Amniotic stem cell (primary cell): ENCODE results near the gene LSG1.

Source experiments
- DNase-seq: peaks from one replicate; lab custom pipeline; 2025; lab: John Stamatoyannopoulos, UW

Gene LSG1

DNA sequence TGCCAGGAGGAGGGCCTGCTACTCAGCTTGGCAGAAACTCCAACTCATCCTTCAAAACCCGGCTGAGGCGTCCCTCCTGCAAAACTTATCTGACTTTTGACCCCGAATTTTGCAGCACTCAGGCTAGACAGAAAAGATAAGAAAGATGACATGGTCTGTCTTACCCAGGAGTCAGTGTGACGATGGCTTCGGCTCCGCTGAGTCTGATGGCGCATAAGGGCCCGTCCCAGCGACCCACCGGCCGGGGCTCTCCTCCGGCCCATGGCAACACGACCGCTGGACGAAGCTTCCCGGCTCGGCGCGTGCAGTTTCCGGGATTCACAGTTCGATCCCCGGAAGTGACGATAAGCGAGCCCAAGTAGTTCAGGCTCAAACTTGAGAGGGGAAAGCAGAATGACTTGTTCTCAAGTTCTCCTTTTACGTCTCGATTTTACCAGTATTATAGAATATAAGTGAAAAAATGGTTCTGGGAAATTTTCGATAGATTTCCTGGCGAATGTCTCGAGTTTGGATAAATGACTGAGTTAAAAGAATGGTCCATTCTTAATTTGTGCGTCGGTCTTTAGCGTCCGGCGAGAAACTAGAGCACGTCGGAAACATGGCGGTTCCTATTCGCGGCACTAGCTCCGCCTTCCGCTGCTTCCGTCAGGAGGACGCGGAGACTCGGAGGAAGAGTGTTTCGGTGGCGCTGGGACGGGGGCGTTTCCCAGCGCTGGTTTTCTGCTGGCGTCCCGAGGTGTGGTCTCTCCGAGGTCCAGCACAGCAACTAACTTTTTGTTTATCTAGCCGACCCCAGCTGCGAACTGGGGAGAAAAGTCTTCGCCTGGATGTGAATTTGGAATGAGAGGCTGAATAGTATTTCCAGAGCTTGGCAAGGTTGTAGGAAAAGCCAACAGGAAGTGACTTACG lies at the start of gene LSG1:
LSG1 (minus strand) TSS at position 292 of the 909 bp plus-strand sequence; CDS start at position 263, 29 bp downstream.
- DNase-seq: peak; percentile 94

DNA sequence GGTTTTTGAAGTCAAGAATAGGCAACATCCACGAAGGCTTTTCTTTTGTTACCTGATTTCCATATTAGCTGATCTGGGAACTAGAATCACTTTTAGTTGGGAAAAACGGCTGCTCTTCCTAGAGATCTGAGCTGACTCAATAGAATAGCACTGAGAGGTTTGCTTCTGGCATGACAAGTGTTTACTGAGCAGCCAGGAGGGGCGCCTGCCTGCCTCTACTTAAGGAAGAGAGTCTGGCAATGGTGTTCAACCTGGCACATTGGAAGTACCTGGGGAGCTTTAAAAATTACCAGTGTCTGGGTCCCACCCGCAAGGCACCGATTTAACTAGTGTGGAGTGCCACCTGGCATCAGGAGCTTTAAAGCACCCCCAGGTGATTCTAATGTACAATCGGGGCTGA lies 48.1 kb upstream of the LSG1 start:
- no peak for DNase-seq

GRCh38 chr3:194718079-194718478 lies 46.1 kb upstream of the LSG1 start:
- no peak for DNase-seq

DNA sequence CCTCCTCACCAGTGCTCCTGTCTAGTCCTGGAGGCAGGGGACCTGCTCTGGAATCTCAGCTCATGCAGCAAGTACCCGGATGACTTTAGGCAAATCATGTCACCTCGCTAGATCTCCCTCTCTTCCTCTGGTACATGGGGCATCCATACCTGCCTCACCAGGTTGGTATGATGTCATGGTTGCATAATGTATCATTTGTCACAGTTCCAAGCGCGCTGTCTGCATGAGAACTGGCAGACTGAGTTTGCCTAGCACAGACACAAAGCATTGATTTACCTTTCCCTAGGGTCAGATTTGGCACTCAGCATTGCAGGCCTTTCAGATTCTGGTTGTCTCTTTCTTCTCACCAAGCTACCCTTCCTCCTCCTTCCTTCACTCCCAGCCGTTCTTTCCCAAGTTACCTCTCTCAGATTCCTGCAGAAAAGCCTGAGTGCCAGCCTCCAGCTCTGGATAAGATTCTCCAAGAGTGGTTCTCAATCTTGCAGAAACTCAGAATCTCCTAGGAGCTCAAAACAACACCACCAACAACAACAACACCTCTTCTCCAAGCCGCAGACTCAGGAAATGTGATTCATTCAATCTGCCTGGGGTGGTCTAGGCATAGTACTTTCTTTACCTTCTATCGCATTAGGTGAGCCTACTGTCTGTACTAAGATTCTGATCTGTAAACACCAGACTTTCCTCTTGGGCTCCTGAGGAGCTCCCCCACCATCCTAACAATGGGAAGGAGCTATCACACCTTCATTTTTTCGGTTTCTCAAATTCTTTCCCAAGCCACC lies 43.2 kb upstream of the LSG1 start:
- DNase-seq: no peak

GRCh38 chr3:194714564-194714963 lies 42.6 kb upstream of the LSG1 start:
- no peak for DNase-seq

DNA sequence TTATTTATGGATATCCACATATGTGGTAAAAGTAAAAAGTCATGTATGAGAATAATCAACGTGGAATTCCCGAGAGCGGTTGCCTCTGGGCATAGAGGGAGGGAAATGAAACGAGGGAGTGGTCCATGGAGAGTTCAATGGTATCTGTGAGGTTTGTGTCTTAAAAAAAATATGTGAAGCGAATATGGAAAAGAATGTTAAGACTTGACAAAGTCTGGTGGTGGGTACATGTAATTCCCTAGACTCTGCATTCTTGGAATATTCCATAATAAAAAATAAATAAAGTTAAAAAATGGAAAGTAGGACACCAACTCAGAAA lies 42.1 kb upstream of the LSG1 start:
- no peak for DNase-seq

DNA sequence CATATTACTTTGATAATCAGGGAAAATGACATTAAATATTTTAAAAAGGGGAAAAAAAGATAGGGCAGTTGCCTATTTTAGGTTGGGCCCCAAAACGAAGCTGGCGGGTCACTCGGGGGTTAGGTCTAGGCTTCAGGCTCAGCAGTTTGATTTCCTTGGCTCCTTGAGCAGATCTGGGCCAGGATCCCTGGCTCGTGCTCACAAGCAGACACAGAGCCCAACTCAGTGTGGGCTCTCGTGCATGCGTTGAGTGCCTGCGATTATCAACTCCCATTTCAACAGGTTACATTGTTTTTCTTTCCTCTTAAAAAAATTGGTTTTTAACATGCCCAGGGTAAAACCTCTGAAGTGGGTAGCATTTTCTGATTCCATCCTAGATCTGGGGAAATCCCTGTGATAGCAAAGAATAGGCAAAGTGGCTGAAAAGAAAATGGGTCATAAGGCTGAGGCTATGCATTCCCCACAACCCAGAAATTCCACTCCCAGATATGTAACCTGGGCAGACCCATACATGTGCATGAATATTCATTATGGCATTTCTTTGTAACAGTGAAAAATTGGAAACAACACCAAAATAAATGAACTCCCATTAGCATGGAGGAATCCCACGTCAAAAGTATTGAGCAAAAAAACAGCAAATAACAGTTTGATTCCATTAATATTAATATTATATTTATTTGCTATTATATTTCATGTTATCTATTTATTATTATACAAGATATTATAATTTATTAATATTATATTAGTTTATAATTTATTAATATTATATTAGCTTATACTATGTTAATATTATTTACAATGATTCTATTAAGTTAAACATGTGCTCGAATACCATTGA lies 41.5 kb upstream of the LSG1 start:
- no peak for DNase-seq

DNA sequence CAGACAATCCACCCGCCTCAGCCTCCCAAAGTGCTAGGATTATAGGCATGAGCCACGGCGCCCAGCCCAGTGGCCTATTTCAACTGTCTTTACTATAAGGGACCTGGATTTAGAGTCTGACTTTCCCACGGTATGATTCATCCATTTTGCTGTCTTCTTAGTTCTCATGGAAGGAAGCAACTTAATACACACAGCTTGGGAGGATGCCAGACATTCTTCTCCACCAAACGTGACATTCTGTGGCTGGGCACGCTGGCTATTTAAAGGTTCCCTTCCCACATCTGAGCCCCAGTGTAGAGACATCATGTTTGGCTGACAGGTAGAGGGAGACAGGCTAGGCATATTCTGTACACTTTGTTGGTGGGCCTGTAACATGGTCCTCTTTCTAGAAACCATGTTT lies 39.9 kb upstream of the LSG1 start:
- peak; percentile 82 for DNase-seq

- no peak for DNase-seq
These were observed 39.3 kb upstream of the LSG1 start for GRCh38 chr3:194711286-194711685.

GRCh38 chr3:194707147-194707540 lies 35.2 kb upstream of the LSG1 start:
- DNase-seq: no peak

GRCh38 chr3:194705761-194706160 lies 33.8 kb upstream of the LSG1 start:
- DNase-seq: no peak

DNA sequence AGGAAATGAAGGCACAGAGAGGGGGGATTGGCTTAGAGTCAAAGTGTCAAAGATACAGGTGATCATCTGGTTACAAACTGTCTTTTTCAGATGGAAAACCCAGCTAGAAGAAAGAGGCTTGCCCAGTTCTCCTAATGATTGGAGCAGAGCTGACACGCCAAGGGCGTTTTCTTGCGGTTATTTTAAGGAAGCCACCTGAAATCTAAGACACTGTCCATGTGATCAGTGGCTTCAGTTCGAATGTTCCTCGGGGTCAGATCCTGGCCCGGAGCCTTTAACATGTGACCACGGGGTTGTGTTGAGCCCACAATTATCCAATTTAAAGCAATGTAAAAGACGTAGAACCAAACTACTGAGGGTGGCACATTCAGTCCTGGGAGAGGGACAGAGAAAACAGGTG lies 33.2 kb upstream of the LSG1 start:
- no peak for DNase-seq

GRCh38 chr3:194702545-194702944 lies 30.6 kb upstream of the LSG1 start:
- no peak for DNase-seq

- DNase-seq: no peak
These were observed 24.7 kb upstream of the LSG1 start for GRCh38 chr3:194696702-194697101.

GRCh38 chr3:194691481-194692283 lies 19.7 kb upstream of the LSG1 start:
- DNase-seq: no peak

DNA sequence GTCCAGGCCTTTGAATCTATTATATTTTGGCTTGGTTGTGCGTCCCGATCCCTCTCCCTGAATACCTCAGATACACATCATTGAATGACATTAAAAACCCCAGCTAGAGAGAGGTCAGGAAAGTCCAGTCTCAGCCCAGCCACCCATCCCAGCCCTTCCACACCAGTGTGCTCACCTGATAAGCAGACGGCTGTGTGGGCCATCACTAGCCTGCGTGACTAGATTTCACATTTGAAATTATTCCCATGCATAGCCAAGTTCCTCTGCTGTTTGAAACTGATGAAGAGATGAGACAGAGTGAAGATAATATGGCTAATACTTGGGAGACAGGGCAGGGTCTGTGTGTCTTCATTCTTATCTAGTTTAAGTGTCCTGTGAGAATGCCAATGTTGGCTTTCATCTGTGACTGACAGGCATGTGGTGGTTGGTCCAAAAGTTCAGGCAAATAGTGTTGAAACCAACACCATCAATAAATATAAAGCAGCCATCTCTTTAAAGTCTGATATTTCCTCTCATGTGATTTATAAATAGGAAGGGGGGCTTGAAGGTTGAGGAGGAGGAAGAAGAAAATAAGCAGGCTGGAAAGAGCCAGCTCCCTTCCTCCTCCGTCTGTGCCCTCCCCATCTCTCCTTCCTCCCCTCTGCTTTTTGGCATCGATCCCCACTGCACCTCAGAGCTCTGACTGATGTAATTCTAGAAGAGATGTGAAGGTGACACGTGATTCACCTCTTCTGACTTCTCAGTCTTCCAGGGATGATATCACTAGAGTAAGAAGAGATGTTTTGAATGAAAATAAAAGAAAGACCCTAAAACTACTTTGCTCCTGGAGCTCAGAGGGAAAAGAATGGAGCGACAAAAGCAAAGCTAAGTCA lies 18.7 kb upstream of the LSG1 start:
- no peak for DNase-seq

- DNase-seq: no peak
These were observed 17.5 kb upstream of the LSG1 start for GRCh38 chr3:194689493-194689944.

- DNase-seq: no peak
These were observed 17.0 kb upstream of the LSG1 start for GRCh38 chr3:194688946-194689345.

GRCh38 chr3:194688200-194688740 lies 16.3 kb upstream of the LSG1 start:
- DNase-seq: no peak

DNA sequence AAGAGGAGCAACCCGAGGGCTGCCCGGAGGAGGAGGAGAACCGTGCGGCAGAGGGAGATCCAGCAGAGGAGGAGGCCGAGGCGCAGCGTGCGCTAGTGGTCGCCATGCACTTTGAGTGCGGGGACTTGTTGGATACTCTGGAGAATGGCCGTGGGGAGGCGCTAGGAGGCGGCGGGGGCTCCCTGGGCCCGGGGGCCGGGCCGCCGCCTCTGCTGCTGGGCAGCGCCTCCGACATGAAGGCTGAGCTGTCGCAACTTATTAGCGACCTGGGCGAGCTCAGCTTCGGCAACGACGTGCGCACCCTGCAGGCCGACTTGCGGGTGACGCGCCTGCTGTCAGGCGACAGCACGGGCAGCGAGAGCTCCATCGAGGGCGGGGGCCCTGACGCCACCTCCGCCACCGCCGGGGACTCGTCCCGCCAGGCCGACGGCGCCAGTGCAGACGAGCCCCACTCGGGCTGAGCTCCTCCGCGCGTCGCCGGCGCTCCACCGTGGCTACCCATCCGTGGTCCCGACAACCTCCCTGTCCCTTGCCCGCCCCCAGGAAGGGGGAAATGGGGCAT lies 15.7 kb upstream of the LSG1 start:
- no peak for DNase-seq
